GM21367 (cell line): ENCODE results near the gene SLC24A3.

Source experiments
- ATAC-seq: cut with Tn5 transposase; IDR thresholded peaks from one replicate; pipeline ENCODE4 v1.9.1; 2021; ENCODE audit not compliant: unreplicated experiment

Gene SLC24A3

GRCh38 chr20:19527509-19527908 lies 315.1 kb downstream of the SLC24A3 start:
- ATAC-seq, result no peak

- ATAC-seq, result no peak
Measured at GRCh38 chr20:19528286-19529030, 316.0 kb downstream of the SLC24A3 start.

GRCh38 chr20:19530006-19530405 lies 317.6 kb downstream of the SLC24A3 start:
- no peak for ATAC-seq

GRCh38 chr20:19531446-19531845 lies 319.0 kb downstream of the SLC24A3 start:
- ATAC-seq, result no peak

- no peak for ATAC-seq
Measured at GRCh38 chr20:19538556-19538955, 326.1 kb downstream of the SLC24A3 start.

GRCh38 chr20:19539191-19539590 lies 326.7 kb downstream of the SLC24A3 start:
- ATAC-seq, result no peak

GRCh38 chr20:19540392-19540791 lies 327.9 kb downstream of the SLC24A3 start:
- no peak for ATAC-seq

- no peak for ATAC-seq
Measured at GRCh38 chr20:19543101-19543500, 330.7 kb downstream of the SLC24A3 start.

- no peak for ATAC-seq
Measured at GRCh38 chr20:19544684-19545083, 332.2 kb downstream of the SLC24A3 start.

- no peak for ATAC-seq
Measured at GRCh38 chr20:19546648-19547047, 334.2 kb downstream of the SLC24A3 start.

GRCh38 chr20:19547547-19547946 lies 335.1 kb downstream of the SLC24A3 start:
- no peak for ATAC-seq

- ATAC-seq, result no peak
Measured at GRCh38 chr20:19549896-19550295, 337.5 kb downstream of the SLC24A3 start.

- ATAC-seq, result no peak
Measured at GRCh38 chr20:19552221-19553180, 340.1 kb downstream of the SLC24A3 start.

GRCh38 chr20:19554666-19555065 lies 342.2 kb downstream of the SLC24A3 start:
- no peak for ATAC-seq

GRCh38 chr20:19555726-19556125 lies 343.3 kb downstream of the SLC24A3 start:
- ATAC-seq, result no peak

- ATAC-seq, result no peak
Measured at GRCh38 chr20:19557291-19557690, 344.8 kb downstream of the SLC24A3 start.

GRCh38 chr20:19560881-19561480 lies 348.5 kb downstream of the SLC24A3 start:
- no peak for ATAC-seq

- ATAC-seq, result no peak
Measured at GRCh38 chr20:19562426-19562825, 350.0 kb downstream of the SLC24A3 start.

- no peak for ATAC-seq
Measured at GRCh38 chr20:19564261-19564660, 351.8 kb downstream of the SLC24A3 start.

GRCh38 chr20:19565736-19566135 lies 353.3 kb downstream of the SLC24A3 start:
- ATAC-seq, result no peak

GRCh38 chr20:19566226-19566945 lies 353.9 kb downstream of the SLC24A3 start:
- no peak for ATAC-seq
